AG04449 (cell line): ENCODE data around the gene CCDC28A.

Experiments
- CTCF ChIA-PET: fragments of 350-600 bp; formaldehyde crosslinking; extraction: SDS; loops from one replicate; lab custom pipeline; 2021; ENCODE audit warnings: antibody characterized with exemption; lab: Yijun Ruan, JAX
- POLR2A ChIA-PET: fragments of 400-600, 350-600 bp; formaldehyde crosslinking; extraction: SDS; loops from one replicate; lab custom pipeline; 2020; ENCODE audit warnings: antibody characterized with exemption, inconsistent platforms; lab: Yijun Ruan, JAX
- DNase-seq: peaks from one replicate; pipeline ENCODE4 v3.0.0-alpha.2; 2010; ENCODE audit warnings: low read depth, low spot score
- H3K4me3 ChIP-seq: 2 replicates; pipeline ENCODE4 v1.5.1; 2011; ENCODE audit warnings: low read depth, mild to moderate bottlenecking, control low read depth, low read length
- TF ChIP-seq, protein P1 (sequence below): IDR thresholded peaks from one replicate; pipeline ENCODE4 v1.5.1; 2011; ENCODE audit warnings: mild to moderate bottlenecking, moderate library complexity, low read length, control low read depth, inconsistent platforms; ENCODE audit not compliant: insufficient read depth; ENCODE audit errors: missing control alignments

The CCDC28A gene

DNA sequence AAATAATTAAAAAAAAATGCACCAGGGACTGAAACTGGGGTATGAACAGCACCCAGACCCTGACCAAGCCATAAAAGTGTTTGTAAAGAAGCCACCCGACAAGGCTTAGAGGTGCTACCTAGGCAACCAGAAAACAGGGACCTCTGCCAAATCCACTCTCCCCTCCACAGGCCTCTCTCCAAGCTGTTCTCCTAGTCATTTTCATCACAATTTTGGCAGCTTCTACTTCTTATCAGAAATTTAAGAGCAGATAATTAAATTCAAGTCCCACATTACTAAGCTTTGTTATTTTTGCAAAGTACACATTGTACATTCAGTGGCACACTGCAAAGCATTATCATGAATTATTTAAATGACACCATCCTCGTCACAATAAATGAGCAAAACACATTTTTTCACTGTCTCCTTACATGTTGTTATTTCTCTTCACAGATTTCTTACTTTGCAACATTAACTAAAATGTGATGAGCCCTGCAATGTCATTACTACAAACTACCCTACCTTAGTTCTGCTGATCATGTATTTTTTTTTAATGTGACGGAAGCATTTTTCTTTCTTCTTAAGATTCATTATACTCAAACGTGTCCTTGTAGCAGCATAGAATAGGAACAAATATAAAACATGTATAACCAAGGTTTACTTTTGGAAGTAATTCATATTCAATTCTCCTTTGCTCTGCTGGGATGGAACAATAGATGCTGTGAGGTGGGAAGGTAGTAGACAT lies 60.4 kb downstream of the CCDC28A start:
- TF ChIP-seq, protein P1, sequence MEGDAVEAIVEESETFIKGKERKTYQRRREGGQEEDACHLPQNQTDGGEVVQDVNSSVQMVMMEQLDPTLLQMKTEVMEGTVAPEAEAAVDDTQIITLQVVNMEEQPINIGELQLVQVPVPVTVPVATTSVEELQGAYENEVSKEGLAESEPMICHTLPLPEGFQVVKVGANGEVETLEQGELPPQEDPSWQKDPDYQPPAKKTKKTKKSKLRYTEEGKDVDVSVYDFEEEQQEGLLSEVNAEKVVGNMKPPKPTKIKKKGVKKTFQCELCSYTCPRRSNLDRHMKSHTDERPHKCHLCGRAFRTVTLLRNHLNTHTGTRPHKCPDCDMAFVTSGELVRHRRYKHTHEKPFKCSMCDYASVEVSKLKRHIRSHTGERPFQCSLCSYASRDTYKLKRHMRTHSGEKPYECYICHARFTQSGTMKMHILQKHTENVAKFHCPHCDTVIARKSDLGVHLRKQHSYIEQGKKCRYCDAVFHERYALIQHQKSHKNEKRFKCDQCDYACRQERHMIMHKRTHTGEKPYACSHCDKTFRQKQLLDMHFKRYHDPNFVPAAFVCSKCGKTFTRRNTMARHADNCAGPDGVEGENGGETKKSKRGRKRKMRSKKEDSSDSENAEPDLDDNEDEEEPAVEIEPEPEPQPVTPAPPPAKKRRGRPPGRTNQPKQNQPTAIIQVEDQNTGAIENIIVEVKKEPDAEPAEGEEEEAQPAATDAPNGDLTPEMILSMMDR, result no peak
- no peak overlapping the region for H3K4me3 ChIP-seq
- DNase-seq, result no peak
- POLR2A ChIA-PET, result no interaction called here
- CTCF ChIA-PET, result no interaction called here

GRCh38 chr6:138837246-138837645 lies 63.7 kb downstream of the CCDC28A start:
- H3K4me3 ChIP-seq, result no peak overlapping the region
- DNase-seq, result no peak
- TF ChIP-seq, protein P1, result no peak
- POLR2A ChIA-PET, result no interaction called here
- CTCF ChIA-PET, result no interaction called here
